GM19099 (cell line): ENCODE results near the gene ST6GALNAC5.

Experiments used
- POLR2A ChIP-seq: IDR thresholded peaks from 3 replicates; pipeline ENCODE4 v1.6.1; 2011; ENCODE audit warnings: low read depth; ENCODE audit not compliant: insufficient read length; ENCODE audit errors: extremely low read depth

ST6GALNAC5 gene

GRCh38 chr1:77047575-77047974 is 180.3 kb downstream of the ST6GALNAC5 start:
- no peak for TF ChIP-seq POLR2A

GRCh38 chr1:77047978-77048614 is 180.8 kb downstream of the ST6GALNAC5 start:
- no peak for TF ChIP-seq POLR2A

GRCh38 chr1:77048615-77049005 is 181.3 kb downstream of the ST6GALNAC5 start:
- TF ChIP-seq POLR2A, result no peak

GRCh38 chr1:77051425-77051824 is 184.1 kb downstream of the ST6GALNAC5 start:
- no peak for TF ChIP-seq POLR2A

GRCh38 chr1:77056525-77056924 is 189.2 kb downstream of the ST6GALNAC5 start:
- TF ChIP-seq POLR2A, result no peak

- TF ChIP-seq POLR2A, result no peak
Measured at GRCh38 chr1:77057994-77058585, 190.8 kb downstream of the ST6GALNAC5 start.

GRCh38 chr1:77060000-77060399 is 192.7 kb downstream of the ST6GALNAC5 start:
- TF ChIP-seq POLR2A, result no peak

GRCh38 chr1:77061162-77061561 is 193.9 kb downstream of the ST6GALNAC5 start:
- TF ChIP-seq POLR2A, result no peak

- no peak for TF ChIP-seq POLR2A
Measured at GRCh38 chr1:77063118-77063517, 195.8 kb downstream of the ST6GALNAC5 start.

- no peak for TF ChIP-seq POLR2A
Measured at GRCh38 chr1:77064246-77064645, 197.0 kb downstream of the ST6GALNAC5 start.

GRCh38 chr1:77065693-77066342 is 198.5 kb downstream of the ST6GALNAC5 start:
- no peak for TF ChIP-seq POLR2A

- no peak for TF ChIP-seq POLR2A
Measured at GRCh38 chr1:77068013-77068412, 200.7 kb downstream of the ST6GALNAC5 start.

- no peak for TF ChIP-seq POLR2A
Measured at GRCh38 chr1:77076759-77077158, 209.5 kb downstream of the ST6GALNAC5 start.

GRCh38 chr1:77081834-77082233 is 214.6 kb downstream of the ST6GALNAC5 start:
- TF ChIP-seq POLR2A, result no peak

GRCh38 chr1:77084457-77084856 is 217.2 kb downstream of the ST6GALNAC5 start:
- no peak for TF ChIP-seq POLR2A

- TF ChIP-seq POLR2A, result no peak
Measured at GRCh38 chr1:77085109-77085508, 217.8 kb downstream of the ST6GALNAC5 start.
